HEK293 (cell line): Measurements from ENCODE around the gene MYZAP.

ENCODE experiments used
- MEIS1 ChIP-seq: sonication (generic); formaldehyde crosslinking; IDR thresholded peaks from 2 replicates; pipeline ENCODE4 v1.8.1; 2022; ENCODE audit warnings: missing genetic modification reagents, mild to moderate bottlenecking, borderline replicate concordance
- TCF7L2 ChIP-seq: IDR thresholded peaks from 2 replicates; pipeline ENCODE4 v1.6.1; 2011; ENCODE audit warnings: low read depth, mild to moderate bottlenecking, inconsistent platforms, low read length, moderate library complexity, borderline replicate concordance
- ZBTB8A ChIP-seq: fragments of 450-650 bp; formaldehyde crosslinking; IDR thresholded peaks from 2 replicates; pipeline ENCODE4 v1.5.1; 2016; ENCODE audit warnings: missing biosample characterization, missing genetic modification characterization
- ZNF274 ChIP-seq, 2 experiments: fragments of 200-500 bp in 1 of 2; fragments of 450-650 bp in 1 of 2; sonication (Bioruptor generic) in 1 of 2; formaldehyde crosslinking in 1 of 2; IDR thresholded peaks; 2 replicates each; pipeline versions ENCODE4 v1.5.1 to v1.6.1; 2014 to 2016; ENCODE audit warnings: borderline replicate concordance in 1 of 2, inconsistent platforms in 1 of 2, low read length in 1 of 2, missing biosample characterization in 1 of 2, missing genetic modification characterization in 1 of 2
- ZNF433 ChIP-seq: fragments of 450-650 bp; formaldehyde crosslinking; IDR thresholded peaks from 2 replicates; pipeline ENCODE4 v1.5.1; 2016; ENCODE audit warnings: missing biosample characterization, missing genetic modification characterization, low read depth
- ZNF701 ChIP-seq: fragments of 450-650 bp; formaldehyde crosslinking; IDR thresholded peaks from 2 replicates; pipeline ENCODE4 v1.5.1; 2016; ENCODE audit warnings: missing biosample characterization, missing genetic modification characterization
- ZXDB ChIP-seq: fragments of 450-650 bp; formaldehyde crosslinking; IDR thresholded peaks from 2 replicates; pipeline ENCODE4 v1.5.1; 2016; ENCODE audit warnings: missing biosample characterization, missing genetic modification characterization
- TF ChIP-seq, protein P1 (sequence below): fragments of 450-650 bp; formaldehyde crosslinking; conservative IDR thresholded peaks from 2 replicates; pipeline ENCODE4 v1.5.1; 2016; ENCODE audit warnings: low read depth, missing biosample characterization, missing genetic modification characterization

- TF ChIP-seq ZNF274 (IDR thresholded peaks at IDR 0.05; ENCODE audit: low read length) (no peak), ZNF274 (tag by site-specific recombination; IDR thresholded peaks at IDR 0.05; ENCODE audit: borderline replicate concordance) (no peak), ZXDB (tag by site-specific recombination) (no peak), MEIS1 (CRISPR knock-in tag) (no peak), ZNF701 (tag by site-specific recombination) (no peak), ZBTB8A (tag by site-specific recombination) (no peak), ZNF433 (tag by site-specific recombination) (no peak), TCF7L2 (no peak)
- TF ChIP-seq, protein P1, sequence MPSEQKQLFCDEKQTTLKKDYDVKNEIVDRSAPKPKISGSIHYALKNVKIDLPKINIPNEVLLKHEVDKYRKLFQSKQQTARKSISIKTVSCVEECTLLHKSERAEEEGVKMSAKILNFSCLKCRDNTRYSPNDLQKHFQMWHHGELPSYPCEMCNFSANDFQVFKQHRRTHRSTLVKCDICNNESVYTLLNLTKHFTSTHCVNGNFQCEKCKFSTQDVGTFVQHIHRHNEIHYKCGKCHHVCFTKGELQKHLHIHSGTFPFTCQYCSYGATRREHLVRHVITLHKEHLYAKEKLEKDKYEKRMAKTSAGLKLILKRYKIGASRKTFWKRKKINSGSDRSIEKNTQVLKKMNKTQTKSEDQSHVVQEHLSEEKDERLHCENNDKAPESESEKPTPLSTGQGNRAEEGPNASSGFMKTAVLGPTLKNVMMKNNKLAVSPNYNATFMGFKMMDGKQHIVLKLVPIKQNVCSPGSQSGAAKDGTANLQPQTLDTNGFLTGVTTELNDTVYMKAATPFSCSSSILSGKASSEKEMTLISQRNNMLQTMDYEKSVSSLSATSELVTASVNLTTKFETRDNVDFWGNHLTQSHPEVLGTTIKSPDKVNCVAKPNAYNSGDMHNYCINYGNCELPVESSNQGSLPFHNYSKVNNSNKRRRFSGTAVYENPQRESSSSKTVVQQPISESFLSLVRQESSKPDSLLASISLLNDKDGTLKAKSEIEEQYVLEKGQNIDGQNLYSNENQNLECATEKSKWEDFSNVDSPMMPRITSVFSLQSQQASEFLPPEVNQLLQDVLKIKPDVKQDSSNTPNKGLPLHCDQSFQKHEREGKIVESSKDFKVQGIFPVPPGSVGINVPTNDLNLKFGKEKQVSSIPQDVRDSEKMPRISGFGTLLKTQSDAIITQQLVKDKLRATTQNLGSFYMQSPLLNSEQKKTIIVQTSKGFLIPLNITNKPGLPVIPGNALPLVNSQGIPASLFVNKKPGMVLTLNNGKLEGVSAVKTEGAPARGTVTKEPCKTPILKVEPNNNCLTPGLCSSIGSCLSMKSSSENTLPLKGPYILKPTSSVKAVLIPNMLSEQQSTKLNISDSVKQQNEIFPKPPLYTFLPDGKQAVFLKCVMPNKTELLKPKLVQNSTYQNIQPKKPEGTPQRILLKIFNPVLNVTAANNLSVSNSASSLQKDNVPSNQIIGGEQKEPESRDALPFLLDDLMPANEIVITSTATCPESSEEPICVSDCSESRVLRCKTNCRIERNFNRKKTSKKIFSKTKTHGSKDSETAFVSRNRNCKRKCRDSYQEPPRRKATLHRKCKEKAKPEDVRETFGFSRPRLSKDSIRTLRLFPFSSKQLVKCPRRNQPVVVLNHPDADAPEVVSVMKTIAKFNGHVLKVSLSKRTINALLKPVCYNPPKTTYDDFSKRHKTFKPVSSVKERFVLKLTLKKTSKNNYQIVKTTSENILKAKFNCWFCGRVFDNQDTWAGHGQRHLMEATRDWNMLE = no peak
Measured at GRCh38 chr15:57557810-57558209, 33.9 kb upstream of the MYZAP start.
